IPS DF 6.9 (cell line): ENCODE measurements around the gene INPP5B.
"Not testable (repeated sequence)": the region's sequence is repeated elsewhere in the genome, so short reads cannot be mapped to it uniquely, and the experiment has no call there.

ENCODE experiments used
- DNase-seq: peaks from one replicate; pipeline ENCODE4 v3.0.0-alpha.2; 2013; ENCODE audit warnings: low read depth, low spot score
- H3K27ac ChIP-seq: one replicate; pipeline ENCODE4 v1.5.1; 2013; ENCODE audit warnings: low read length, control low read depth
- H3K27me3 ChIP-seq: 2 replicates; pipeline ENCODE4 v1.6.1; 2013; ENCODE audit warnings: mild to moderate bottlenecking, low read length; ENCODE audit not compliant: control insufficient read depth, insufficient read depth
- H3K36me3 ChIP-seq: 2 replicates; pipeline ENCODE4 v1.6.1; 2013; ENCODE audit warnings: low read length; ENCODE audit not compliant: control insufficient read depth, insufficient read depth
- H3K4me1 ChIP-seq: 2 replicates; pipeline ENCODE4 v1.6.1; 2013; ENCODE audit warnings: low read length; ENCODE audit not compliant: control insufficient read depth, insufficient read depth
- H3K4me3 ChIP-seq: 2 replicates; pipeline ENCODE4 v1.5.1; 2013; ENCODE audit warnings: mild to moderate bottlenecking, low read length
- H3K9me3 ChIP-seq: 2 replicates; pipeline ENCODE4 v1.6.1; 2013; ENCODE audit warnings: low read length, inconsistent platforms; ENCODE audit not compliant: control insufficient read depth, insufficient read depth
- WGBS: extraction: QIAGEN DNeasy Blood & Tissue Kit; methylation state at CpG from one replicate; pipeline ENCODE4 v1.1.7; 2013; ENCODE audit warnings: mixed read lengths, missing lambda C conversion rate; ENCODE audit not compliant: insufficient read length, insufficient coverage; 5-methylcytosine and 5-hydroxymethylcytosine counted together

Gene INPP5B

GRCh38 chr1:37948166-37948565 lies 1.3 kb upstream of the INPP5B start:
- Histone ChIP-seq H3K36me3 (no peaks in the 10 kb centered on the region; the same call in 1 of the 2 replicates), H3K27ac (no peak overlapping the region), H3K27me3 (no peaks in the 10 kb centered on the region), H3K9me3 (no peaks in the 10 kb centered on the region), H3K4me3 (no peak overlapping the region), H3K4me1 (no peaks in the 10 kb centered on the region)
- no CpG with 5 or more reads among the region's 2 CpGs for WGBS
- no peak for DNase-seq

GRCh38 chr1:37947364-37947763 lies 511 bp upstream of the INPP5B start:
- Histone ChIP-seq H3K4me1 (no peaks in the 10 kb centered on the region), H3K9me3 (no peaks in the 10 kb centered on the region), H3K27me3 (no peaks in the 10 kb centered on the region), H3K27ac (no peak overlapping the region), H3K4me3 (no peak overlapping the region), H3K36me3 (no peaks in the 10 kb centered on the region; the same call in 1 of the 2 replicates)
- no CpG with 5 or more reads among the region's 6 CpGs for WGBS
- no peak for DNase-seq

- Histone ChIP-seq H3K36me3 (no peaks in the 10 kb centered on the region; the same call in 1 of the 2 replicates), H3K27me3 (no peaks in the 10 kb centered on the region), H3K9me3 (no peaks in the 10 kb centered on the region), H3K4me1 (no peaks in the 10 kb centered on the region; the same call in 1 of the 2 replicates), H3K27ac (no peak overlapping the region), H3K4me3 (peak overlapping the region; percentile 59; the same call in 1 of the 2 replicates)
- no CpG with 5 or more reads among the region's 23 CpGs for WGBS
- DNase-seq = no peak
Measured at GRCh38 chr1:37945743-37946702, 830 bp downstream of the INPP5B start.

GRCh38 chr1:37945251-37945650 lies 1.6 kb downstream of the INPP5B start:
- no peak for DNase-seq
- no peaks in the 10 kb centered on the region for H3K9me3 ChIP-seq
- no peak overlapping the region for H3K27ac ChIP-seq
- no peaks in the 10 kb centered on the region; the same call in 1 of the 2 replicates for H3K36me3 ChIP-seq
- no peaks in the 10 kb centered on the region; the same call in 1 of the 2 replicates for H3K4me1 ChIP-seq
- WGBS = no CpG with 5 or more reads among the region's 5 CpGs
- H3K4me3 ChIP-seq = no peak overlapping the region
- H3K27me3 ChIP-seq = no peaks in the 10 kb centered on the region

DNA sequence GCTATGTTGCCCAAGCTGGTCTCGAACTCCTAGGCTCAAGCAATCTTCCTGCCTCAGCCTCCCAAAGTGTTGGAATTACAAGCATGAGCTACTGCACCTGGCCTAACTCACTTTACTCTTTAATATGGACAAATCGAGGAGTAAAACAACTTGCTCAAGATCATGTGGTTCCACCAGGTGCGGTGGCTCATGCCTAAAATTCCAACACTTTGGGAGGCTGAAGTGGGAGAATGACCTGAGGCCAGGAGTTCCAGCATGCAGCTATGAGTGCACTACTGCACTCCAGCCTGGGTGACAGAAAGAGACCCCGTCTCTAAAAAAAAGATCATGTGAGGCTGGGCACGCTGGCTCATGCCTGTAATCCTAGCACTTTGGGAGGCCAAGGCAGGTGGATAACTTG lies 2.0 kb downstream of the INPP5B start:
- DNase-seq = no peak
- H3K4me1 ChIP-seq = no peaks in the 10 kb centered on the region; the same call in 1 of the 2 replicates
- no CpG with 5 or more reads among the region's 5 CpGs for WGBS

DNA sequence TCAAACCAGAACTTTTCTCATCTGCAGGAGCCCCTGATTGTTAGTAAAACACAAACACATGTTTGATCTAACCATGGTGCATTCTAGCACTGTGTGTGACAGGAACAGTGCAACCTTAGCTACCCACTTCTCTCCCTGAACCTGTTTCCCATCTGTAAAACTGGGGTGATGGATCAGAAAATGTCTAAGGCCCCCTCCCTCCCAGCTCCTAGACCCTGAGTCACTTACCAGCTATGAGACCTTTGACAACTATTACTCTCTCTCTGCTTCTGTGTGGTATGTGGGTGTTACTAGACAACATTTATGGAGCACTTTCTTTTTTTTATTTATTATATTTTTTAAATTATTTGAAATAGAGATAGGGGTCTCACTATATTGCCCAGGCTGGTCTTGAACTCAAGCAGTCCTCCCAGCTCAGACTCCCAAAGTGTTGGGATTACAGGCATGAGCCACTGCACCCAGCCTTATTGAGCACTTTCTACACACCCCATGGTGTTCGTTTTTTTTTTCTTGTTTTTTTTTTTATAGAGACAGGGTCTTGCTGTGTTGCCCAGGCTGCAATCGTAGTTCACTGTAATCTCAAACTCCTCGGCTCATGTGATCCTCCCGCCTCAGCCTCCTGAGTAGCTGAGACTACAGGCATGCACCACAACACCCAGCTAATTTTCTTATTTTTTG lies 2.6 kb downstream of the INPP5B start:
- Histone ChIP-seq H3K4me3 (no peak overlapping the region), H3K9me3 (no peaks in the 10 kb centered on the region), H3K36me3 (no peaks in the 10 kb centered on the region; the same call in 1 of the 2 replicates), H3K27me3 (no peaks in the 10 kb centered on the region), H3K27ac (no peak overlapping the region), H3K4me1 (no peaks in the 10 kb centered on the region; the same call in 1 of the 2 replicates)
- no peak for DNase-seq
- no CpG with 5 or more reads among the region's 4 CpGs for WGBS

More for the DNA sequence above, 2.0 kb downstream of the INPP5B start:
- Histone ChIP-seq H3K27me3 (no peaks in the 10 kb centered on the region), H3K36me3 (no peaks in the 10 kb centered on the region; the same call in 1 of the 2 replicates), H3K4me3 (no peak overlapping the region), H3K9me3 (no peaks in the 10 kb centered on the region), H3K27ac (no peak overlapping the region)

- H3K27ac ChIP-seq = no peak overlapping the region
- no peaks in the 10 kb centered on the region for H3K9me3 ChIP-seq
- H3K4me1 ChIP-seq = no peaks in the 10 kb centered on the region; the same call in 1 of the 2 replicates
- WGBS = no CpG with 5 or more reads among the region's 5 CpGs
- no peaks in the 10 kb centered on the region for H3K36me3 ChIP-seq
- H3K4me3 ChIP-seq = no peak overlapping the region
- H3K27me3 ChIP-seq = no peaks in the 10 kb centered on the region
- no peak for DNase-seq
Measured at GRCh38 chr1:37940299-37940947, 6.4 kb downstream of the INPP5B start.

DNA sequence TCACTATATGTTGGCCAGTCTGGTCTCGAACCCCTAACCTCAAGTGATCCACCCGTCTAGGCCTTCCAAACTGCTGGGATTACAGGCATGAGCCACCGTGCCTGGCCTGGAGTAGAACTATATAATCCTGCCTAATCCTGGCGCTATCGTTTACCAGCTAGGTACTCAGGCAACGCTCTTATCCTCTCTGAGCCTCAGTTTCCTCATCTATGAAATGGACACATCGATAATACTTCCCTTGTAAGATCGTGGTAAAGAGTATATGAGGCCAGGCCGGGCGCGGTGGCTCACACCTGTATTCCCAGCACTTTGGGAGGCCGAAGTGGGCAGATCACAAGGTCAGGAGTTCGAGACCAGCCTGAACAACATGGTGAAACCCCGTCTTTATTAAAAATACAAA lies 10.1 kb downstream of the INPP5B start:
- not testable (repeated sequence) for H3K4me3 ChIP-seq, H3K36me3 ChIP-seq, H3K9me3 ChIP-seq, DNase-seq, H3K27ac ChIP-seq, H3K27me3 ChIP-seq, H3K4me1 ChIP-seq
- WGBS = no CpG with 5 or more reads among the region's 14 CpGs

- Histone ChIP-seq H3K4me1 (no peaks in the 10 kb centered on the region), H3K27me3 (no peaks in the 10 kb centered on the region), H3K9me3 (no peaks in the 10 kb centered on the region), H3K4me3 (no peak overlapping the region), H3K36me3 (no peaks in the 10 kb centered on the region), H3K27ac (no peak overlapping the region)
- DNase-seq = no peak
- no CpG with 5 or more reads among the region's 4 CpGs for WGBS
Measured at GRCh38 chr1:37932759-37933158, 14.1 kb downstream of the INPP5B start.
